ENCODE measurements around the gene PLA2R1.

Gene PLA2R1

GRCh38 chr2:160028431-160029269 lies 33.8 kb downstream of the PLA2R1 start:
- no peak for DNase-seq

GRCh38 chr2:160022162-160022561 lies 40.3 kb downstream of the PLA2R1 start:
- no peak for DNase-seq

DNA sequence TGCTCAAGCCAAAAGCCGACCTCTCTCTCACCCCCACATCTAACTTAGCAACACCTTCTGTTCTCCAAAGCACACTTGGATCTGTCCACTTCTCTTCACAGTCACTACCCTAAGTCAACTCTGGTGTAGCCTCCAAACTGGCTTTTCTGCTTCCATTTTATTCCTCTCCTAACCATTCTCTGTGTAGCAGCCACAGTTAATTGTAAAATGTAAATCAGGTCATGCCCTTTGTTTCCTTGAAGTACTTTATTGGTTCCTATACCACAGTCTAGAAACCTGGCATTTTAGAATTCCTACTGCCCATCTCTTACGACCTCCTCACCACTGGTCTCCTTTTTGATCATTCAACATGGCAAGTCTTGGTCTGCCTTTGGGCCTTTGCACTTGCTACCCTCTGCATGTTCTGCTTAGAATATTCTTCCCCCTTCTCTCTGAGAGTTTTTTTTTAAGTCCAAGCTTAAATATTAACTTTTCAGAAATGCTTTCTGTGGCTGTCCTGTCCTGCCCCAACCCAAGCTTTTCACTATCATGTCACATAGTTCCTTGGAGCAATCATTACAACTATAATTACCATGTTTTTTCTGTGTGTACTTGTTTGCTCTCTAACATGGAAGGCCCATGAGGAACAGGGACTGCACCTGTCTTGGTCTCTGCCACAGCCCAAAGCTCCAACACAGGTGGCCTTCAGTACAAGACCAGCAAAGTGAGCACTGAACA lies 42.9 kb downstream of the PLA2R1 start:
- no peak for DNase-seq

GRCh38 chr2:160015746-160016145 lies 46.7 kb downstream of the PLA2R1 start:
- DNase-seq, result no peak

DNA sequence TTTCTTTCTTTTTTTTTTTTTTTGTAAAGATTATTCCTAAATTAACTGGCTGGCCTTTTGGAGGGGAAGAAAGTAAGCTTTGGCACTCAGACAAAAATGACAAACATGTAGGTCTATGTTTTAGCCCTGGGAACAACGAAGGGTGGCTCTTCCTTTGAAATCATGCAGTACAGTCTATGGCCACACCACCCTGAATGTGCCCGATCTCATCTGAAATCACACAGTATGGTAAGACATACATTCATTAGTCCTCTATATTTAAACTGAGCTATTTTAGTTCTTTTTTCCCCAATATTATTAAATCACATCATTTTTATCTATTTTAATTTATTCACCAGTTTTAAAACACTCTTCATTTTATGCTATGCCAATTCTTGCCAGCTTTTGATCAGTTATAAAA lies 48.2 kb downstream of the PLA2R1 start:
- DNase-seq, result no peak

DNA sequence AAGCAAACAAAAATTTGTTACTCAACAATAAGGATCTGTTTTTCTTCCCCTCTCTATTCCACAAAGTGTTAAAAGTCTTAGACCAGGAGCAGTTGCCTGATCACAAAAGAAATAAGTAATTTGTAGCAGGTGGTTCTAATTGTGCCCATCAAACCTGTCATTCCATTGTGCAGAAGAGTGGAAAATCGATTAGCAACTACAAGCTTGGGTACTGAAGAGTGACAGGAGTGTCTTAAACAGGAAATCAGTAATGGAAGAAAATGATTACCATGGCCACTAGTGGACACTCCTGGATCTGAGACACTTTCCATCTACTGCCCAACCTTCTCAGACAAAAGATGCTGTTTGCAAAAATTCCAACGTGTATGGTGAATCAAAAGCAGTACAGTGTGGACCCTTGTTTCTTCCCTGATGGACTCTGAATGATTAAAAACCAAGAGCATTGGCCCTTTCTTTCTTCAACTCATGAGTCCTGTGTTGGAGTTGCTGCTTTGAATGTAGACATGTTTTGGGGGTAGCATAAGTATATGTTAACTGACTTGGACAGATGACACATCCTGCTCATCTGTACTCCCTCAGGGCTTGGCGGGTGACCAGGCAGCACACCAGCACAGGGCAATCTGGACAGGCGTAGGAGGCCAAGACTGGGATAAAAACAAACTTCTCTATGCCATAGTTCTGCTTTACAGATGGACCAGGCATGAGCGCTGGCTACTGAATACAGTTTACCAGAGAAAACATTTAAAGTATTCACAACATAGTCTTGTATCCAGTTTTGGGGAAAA lies 51.9 kb downstream of the PLA2R1 start:
- DNase-seq, result no peak

DNA sequence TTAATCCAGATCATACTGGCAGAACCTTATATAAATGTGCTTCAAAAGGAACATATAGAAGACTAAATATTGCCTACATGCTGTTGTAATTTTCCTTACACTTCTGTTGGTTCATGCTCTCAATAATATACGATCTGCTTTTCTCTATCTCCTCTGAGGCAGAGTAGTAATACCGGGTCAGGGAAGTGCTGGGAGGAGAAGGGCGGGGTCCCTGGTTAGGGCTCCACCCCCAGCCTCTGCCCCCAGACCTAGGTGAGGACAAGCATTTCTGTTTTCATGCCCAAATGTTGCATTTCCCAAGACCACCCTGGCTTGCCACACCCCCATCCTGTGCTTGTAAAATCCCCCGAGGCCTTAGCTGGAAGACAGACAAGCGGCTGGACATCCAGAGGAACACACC lies 55.3 kb downstream of the PLA2R1 start:
- no peak for DNase-seq

DNA sequence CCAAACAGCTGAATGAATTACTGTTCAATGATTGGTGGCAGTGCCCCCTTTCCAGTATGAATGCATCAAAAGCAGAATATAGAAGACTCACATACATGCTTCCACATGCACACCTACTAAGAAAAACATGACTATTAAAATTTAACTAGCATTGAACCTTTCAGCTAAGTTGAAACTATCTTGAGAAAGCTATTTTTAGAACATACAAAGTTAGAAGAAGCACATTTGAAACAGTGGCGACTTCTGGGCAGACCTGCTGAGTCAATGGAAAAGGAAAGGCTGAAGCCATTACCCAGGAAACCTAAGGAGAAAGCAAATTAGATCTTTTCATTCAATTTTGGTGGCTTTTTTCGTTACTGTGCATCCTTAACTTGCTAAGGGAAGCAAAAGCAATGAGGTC lies 55.9 kb downstream of the PLA2R1 start:
- no peak for DNase-seq

DNA sequence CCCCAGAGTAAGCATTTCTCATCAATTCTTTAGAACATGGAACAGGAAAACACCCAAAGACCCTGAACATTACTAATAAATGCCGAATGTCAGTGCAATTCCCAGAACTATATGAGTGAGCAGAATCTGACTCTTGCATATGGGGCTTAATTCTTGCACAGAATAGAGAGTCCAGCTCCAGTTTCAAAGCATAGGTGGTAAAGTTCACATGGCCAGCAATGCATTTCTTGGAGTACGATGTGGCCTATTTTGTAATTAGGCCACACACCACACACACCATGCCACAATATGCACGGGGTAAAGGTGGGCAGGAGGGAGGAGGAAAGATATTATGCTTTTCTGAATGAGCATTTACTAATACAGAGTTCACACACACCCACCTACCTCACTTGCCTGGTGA lies 56.5 kb downstream of the PLA2R1 start:
- no peak for DNase-seq

- no peak for DNase-seq
Measured at GRCh38 chr2:160005476-160005875, 56.9 kb downstream of the PLA2R1 start.

DNA sequence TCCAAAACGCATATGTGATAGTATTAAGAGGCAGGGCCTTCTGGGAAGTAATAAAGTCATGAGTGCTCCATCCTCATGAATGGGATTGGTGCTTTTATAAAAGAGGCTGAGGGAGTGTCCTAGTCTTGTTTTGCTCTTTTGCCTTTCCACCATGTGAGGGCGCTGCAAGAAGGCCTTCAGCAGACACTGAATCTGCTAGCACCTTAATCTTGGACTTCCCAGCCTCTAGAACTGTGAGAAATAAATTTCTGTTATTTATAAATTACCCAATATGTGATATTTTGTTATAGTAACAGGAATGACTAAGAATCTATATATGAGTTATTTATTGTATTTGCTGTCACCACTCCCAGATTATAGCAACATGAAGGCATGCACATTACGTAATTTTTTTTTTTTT lies 63.5 kb downstream of the PLA2R1 start:
- DNase-seq, result no peak

DNA sequence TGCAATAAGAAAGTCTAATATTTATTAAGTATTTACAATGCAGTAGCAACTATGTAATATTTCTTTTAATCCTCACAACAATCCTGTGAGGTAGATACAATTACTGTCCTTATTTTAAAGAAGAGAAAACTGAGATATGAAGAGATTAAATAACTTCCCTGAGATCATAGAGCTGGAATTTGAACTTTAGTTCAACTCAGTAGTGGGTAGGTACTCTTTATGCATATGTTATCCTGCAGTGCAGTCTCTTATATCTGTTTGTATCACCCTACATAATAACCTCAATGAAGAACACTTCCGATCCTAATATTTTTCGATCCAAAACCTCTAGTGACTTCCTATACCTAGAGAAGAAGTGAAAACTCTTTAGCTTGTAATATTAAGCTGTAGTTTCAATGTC lies 64.2 kb downstream of the PLA2R1 start:
- DNase-seq, result no peak

GRCh38 chr2:159996792-159997546 lies 65.4 kb downstream of the PLA2R1 start:
- DNase-seq, result no peak

GRCh38 chr2:159995038-159995437 lies 67.4 kb downstream of the PLA2R1 start:
- no peak for DNase-seq

GRCh38 chr2:159989249-159989648 lies 73.2 kb downstream of the PLA2R1 start:
- DNase-seq, result no peak

DNA sequence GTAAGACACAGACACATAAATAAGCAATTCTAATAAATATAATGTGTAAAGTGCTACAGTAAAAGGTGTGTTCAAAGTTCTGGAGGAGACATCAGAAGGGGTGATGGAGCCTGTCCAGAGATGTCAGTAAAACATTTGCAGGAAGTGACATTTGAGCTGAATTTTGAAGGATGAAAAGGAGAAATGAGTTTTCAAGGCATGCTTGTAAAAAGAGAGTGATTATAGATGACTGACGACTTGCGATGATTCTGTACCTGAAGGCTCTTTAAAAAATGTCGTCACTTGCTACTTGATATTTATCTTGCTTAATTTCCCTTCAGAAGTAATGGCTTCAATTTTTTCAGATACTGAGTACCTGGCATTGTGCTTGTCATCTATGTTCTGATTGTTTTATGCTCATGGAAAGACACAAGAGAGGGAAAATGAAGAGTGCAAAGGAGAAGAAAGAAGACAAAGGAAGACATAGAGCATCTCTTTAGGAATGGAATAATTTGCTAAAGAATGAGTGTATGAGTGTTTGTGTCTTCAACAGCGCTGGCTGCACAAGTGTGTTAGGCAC lies 73.9 kb downstream of the PLA2R1 start:
- DNase-seq, result no peak

DNA sequence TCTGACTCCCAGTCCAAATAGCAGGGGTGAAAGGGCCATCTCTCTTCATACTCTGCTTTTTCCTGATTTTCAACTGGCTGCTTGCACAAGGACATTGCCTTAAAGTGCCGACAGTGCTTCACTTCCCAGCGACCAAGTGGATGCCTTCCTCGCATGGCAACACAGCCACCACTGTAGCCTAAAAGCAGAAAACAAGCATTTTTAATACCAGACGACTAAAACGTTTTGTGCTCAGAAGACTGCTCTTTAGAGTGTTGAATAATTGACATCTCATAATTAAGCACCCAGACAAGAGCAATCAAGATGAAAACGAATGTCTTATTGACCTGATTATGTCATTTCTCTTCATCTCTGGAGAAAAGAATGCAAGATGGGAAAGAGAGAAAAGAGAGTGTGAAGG lies 75.2 kb downstream of the PLA2R1 start:
- no peak for DNase-seq

- no peak for DNase-seq
Measured at GRCh38 chr2:159985656-159986055, 76.8 kb downstream of the PLA2R1 start.

GRCh38 chr2:159984034-159984433 lies 78.4 kb downstream of the PLA2R1 start:
- DNase-seq, result no peak

GRCh38 chr2:159982842-159983785 lies 79.3 kb downstream of the PLA2R1 start:
- no peak for DNase-seq

GRCh38 chr2:159982270-159982669 lies 80.1 kb downstream of the PLA2R1 start:
- no peak for DNase-seq
